ENCODE data around the gene MXI1.
"Not testable (repeated sequence)": the region's sequence is repeated elsewhere in the genome, so short reads cannot be mapped to it uniquely, and the experiment has no call there.

The MXI1 gene

GRCh38 chr10:110200503-110200902 lies 6.9 kb upstream of the MXI1 start:
- in situ Hi-C loops (cut with MboI; ENCODE audit: low pct_unique_long_range_greater_than_20kb, low sequenced_read_pairs, unreplicated experiment): no loop called here
- no peak for DNase-seq (ENCODE audit: low spot score)
- TF ChIP-seq, protein P1, sequence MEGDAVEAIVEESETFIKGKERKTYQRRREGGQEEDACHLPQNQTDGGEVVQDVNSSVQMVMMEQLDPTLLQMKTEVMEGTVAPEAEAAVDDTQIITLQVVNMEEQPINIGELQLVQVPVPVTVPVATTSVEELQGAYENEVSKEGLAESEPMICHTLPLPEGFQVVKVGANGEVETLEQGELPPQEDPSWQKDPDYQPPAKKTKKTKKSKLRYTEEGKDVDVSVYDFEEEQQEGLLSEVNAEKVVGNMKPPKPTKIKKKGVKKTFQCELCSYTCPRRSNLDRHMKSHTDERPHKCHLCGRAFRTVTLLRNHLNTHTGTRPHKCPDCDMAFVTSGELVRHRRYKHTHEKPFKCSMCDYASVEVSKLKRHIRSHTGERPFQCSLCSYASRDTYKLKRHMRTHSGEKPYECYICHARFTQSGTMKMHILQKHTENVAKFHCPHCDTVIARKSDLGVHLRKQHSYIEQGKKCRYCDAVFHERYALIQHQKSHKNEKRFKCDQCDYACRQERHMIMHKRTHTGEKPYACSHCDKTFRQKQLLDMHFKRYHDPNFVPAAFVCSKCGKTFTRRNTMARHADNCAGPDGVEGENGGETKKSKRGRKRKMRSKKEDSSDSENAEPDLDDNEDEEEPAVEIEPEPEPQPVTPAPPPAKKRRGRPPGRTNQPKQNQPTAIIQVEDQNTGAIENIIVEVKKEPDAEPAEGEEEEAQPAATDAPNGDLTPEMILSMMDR (IDR thresholded peaks at IDR 0.05; ENCODE audit: extremely low read depth, insufficient read depth, missing control alignments): no peak

- DNase-seq (ENCODE audit: low spot score); in situ Hi-C loops (cut with MboI; ENCODE audit: low pct_unique_long_range_greater_than_20kb, low sequenced_read_pairs, unreplicated experiment): not testable (repeated sequence)
Observed at GRCh38 chr10:110201046-110201445, 6.4 kb upstream of the MXI1 start.

DNA sequence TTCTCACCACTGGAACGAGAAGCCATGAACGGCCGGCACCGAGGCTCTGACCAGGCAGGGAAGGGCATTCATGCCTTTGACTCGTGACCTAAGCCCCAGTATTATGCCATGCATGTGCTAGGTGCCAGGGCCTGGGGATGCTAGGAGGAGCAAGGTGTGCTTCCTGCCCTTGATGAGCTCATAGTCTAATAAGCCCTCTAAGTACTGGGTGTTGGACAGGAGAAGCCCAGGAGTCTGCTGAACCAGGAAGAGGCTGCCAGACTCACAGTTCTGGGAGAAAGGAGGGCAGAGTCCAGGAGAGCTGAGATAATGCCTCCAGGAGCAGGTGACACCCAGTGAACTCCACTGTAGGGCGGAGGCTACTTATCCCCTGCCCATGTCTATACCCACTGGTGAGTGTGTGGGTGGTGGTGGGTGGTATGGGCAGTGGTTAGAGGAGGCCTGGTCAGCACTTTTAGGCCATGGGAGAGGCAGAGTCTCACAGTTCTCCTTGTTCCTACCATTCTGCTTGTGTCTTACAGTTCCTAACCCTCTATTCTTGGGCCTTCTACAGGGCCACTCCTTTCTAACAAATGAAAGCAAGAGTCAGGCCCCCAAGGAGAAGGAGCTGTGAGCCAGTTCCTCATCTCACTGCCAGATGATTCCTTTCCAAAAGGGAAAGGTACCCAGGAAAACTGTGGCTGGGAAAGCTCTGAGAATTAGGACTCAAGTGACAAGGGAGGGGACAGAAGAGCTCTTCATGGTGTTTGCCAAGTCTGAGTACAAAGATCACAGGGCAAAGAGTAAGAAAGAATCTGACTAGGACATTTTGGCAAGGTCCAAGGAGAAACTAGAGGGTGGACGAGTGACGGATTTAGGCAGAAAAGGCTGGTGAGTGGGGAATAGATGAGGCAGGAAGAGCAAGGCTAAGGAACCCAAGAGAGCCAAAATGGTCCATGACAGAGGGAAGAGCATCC lies 3.6 kb upstream of the MXI1 start:
- in situ Hi-C loops (cut with MboI; ENCODE audit: low pct_unique_long_range_greater_than_20kb, low sequenced_read_pairs, unreplicated experiment): no loop called here
- no peak for DNase-seq (ENCODE audit: low spot score)
- TF ChIP-seq, protein P1 (IDR thresholded peaks at IDR 0.05; ENCODE audit: extremely low read depth, insufficient read depth, missing control alignments): no peak

DNA sequence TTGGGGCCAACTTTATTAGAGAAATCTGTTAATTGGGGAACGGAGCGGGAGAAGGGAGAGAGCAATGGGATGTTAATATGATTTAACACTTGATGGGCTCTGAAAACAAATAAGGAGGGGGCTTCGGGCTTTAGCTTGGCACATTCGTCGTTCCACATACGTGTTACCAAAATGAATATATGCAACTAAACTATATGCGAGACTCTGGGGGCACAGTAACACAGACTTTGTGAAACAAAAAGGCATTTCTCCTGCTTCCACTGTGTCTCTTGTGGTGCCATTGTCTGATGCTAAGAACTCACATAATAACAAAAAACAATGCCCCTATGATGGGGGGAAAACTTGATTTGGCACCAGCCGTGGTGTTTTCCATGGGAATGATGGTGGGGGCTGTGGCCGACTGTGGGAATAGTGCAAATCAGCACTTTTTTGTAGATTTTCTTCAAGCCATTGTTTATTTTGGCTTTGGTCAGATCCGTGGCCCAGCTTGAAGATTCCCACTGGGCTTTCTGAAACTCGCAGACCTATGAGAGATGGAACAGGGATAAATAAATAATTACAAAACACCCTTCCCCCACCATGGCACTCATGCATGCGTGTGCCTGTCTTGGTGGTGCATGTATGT lies 2.2 kb upstream of the MXI1 start:
- in situ Hi-C loops (cut with MboI; ENCODE audit: low pct_unique_long_range_greater_than_20kb, low sequenced_read_pairs, unreplicated experiment): no loop called here
- TF ChIP-seq, protein P1 (IDR thresholded peaks at IDR 0.05; ENCODE audit: extremely low read depth, insufficient read depth, missing control alignments): no peak
- no peak for DNase-seq (ENCODE audit: low spot score)

GRCh38 chr10:110207805-110208613 lies 604 bp downstream of the MXI1 start:
- in situ Hi-C loops (cut with MboI; ENCODE audit: low pct_unique_long_range_greater_than_20kb, low sequenced_read_pairs, unreplicated experiment): no loop called here
- DNase-seq (ENCODE audit: low spot score): peak; percentile 62
- TF ChIP-seq, protein P1 (IDR thresholded peaks at IDR 0.05; ENCODE audit: extremely low read depth, insufficient read depth, missing control alignments): no peak

GRCh38 chr10:110208614-110209453 lies 1.4 kb downstream of the MXI1 start:
- in situ Hi-C loops (cut with MboI; ENCODE audit: low pct_unique_long_range_greater_than_20kb, low sequenced_read_pairs, unreplicated experiment): no loop called here
- DNase-seq (ENCODE audit: low spot score): peak; percentile 65
- TF ChIP-seq, protein P1 (IDR thresholded peaks at IDR 0.05; ENCODE audit: extremely low read depth, insufficient read depth, missing control alignments): peak; percentile 32

All from GM13977 (cell line).